HPDE6-E6E7 (cell line): ENCODE results near the gene DLGAP1.
"Not testable (repeated sequence)": the region's sequence is repeated elsewhere in the genome, so short reads cannot be mapped to it uniquely, and the experiment has no call there.

ENCODE experiments used
- DNase-seq: peaks from one replicate; pipeline ENCODE4 v3.0.0; 2011; ENCODE audit warnings: missing footprints; ENCODE audit errors: extremely low spot score

The DLGAP1 gene

DNA sequence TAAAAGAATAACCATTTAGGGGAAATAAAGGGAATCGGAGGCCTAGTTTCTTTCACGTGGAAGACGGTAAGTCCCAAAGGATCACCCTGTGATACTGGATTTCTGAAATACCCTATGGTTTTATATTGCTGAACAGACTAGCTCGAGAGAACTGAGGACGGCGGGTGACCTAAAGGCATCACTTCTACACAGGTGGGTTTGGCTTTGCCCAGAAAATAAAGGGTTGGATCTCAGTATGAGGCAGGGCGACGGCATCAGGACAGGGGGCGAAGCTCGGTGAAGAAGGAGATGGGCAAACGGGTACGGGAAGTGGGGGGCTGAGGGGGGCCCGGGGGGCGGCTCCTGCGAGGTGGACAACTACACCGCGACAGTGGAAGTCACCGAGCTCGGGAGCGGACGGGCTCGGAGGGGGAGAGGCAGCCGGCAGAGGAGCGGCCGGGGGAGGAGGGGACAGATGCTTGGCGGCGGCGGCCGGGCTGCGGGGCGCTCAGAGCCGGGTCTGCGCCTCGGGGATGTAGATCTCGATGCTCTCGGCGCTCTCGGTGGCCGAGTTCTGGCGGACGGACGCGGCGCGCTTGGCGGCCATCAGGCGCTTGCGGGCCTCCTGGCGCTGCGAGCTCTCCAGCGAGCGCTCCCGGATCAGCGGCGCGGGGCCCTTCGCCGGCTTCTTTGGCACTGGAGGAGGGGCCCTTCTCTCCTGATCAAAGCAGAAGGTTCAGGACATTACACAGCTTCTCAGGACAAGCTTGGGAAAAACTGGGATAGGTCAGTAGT lies 956.2 kb downstream of the DLGAP1 start:
- DNase-seq: peak; percentile 35

DNA sequence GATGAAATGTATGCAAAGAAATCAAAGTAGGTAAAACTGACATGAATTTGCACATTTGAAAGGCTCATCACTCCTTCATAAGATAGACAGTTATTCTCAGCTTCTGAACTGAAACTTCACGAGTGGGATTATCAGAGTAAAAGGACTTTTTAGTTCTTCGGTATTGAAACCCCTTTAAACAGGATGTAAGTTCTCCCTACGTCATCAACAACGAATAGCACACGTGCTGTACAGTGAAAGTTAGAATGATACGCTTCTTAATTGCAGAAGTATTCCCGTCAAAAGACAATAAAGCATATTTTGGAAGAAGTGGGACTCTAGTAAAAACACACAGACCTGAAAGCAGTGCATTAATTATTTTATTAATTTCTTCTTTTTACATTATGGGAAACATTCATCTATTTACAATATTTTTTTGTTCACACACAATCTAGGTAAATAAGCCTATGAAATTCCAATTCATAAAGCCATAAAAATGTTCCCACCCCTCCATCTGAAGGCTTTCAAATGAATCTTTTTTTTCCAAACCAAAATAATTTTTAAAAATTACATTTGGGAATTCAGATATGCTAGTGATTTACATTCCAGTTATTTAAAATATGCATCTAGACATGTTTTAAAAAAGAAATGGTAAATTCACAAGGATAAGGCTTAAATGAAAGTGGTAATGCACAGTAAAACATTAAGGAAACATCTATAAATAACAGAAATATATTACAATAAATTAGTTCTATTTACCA lies 959.2 kb downstream of the DLGAP1 start:
- DNase-seq: no peak

DNA sequence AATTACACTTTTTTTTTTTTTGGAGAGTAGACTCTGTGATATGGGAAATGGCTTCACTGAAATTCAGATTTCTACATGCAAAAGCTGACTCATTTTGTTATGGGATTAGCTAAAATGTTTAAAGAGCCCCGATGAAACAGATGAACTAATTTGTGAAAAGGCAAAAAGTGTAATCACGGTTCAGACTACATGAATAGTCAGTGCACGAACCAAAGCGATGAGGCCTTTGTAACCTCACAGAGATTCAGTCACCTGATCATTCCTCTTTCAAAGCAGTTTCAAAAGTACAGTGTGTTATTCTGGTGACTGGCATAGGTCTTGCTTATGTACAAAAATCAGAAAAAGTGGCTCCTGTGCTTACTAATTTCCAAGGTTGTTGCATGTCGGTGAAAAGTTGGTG lies 960.5 kb downstream of the DLGAP1 start:
- no peak for DNase-seq

DNA sequence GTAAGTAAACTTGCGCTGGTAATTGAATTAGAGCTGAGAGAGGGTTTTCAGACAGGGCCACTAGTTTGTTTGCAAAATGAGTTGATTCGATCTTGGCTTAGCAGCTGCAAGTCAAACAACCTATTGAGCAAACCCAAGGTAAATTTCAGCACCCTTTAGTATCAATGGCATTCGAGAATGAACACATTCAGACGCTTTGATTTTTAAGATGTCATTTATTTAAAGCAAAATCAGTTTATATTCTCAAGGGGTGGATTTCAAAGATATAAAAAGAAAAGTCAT lies 960.9 kb downstream of the DLGAP1 start:
- no peak for DNase-seq

DNA sequence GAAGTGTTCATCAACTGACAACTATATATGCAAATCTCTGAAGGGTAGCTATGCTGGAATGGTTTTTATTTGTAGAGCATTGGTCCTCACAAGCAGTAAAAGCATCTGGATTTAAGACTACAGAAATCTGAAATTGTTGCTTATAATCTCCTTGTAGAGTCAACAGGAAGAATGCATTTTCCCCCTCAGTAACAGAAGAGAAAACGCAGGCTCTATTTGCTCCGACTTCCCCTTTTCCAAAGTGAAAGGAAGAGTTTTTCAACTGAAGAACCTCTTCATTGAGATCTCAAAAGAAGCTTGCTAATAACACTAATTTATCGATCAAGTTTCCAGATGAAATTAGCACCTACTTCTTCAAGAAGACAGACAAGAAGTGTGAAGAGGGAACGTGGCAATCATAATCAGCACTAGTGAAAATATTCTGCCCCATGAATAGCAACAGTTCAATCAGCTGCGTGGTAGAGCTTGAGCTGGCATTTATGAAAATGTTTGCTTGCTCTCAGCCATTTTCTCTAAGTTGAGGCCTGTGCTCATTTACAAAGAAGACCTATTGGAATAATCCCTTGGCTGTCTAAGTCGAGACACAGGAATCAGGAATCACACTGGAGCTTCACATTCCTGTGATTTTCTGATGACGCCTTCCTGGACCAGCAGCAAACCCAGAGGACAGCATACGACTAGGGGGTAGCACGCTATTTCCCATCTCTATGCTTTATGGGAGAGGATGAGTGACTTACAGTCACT lies 961.4 kb downstream of the DLGAP1 start:
- no peak for DNase-seq

DNA sequence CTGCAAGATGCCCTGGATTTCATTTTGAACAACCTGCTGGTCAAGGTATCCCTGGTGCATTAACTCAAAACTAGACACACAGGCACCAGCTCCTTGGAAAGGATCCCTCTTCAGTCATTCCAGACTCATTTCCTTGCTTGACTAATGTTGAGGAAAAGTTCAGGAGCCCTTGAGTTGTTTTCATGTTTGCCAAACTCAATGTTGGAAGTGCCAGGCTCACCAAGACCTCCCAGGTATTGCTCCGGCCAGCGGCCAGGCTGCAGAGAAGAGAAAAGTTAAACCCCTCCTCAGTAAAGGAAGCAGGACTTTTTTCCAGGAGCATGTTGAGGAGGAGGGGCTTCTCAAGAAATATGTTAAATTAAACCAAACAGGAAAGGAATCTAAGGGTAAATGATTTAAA lies 962.4 kb downstream of the DLGAP1 start:
- no peak for DNase-seq

DNA sequence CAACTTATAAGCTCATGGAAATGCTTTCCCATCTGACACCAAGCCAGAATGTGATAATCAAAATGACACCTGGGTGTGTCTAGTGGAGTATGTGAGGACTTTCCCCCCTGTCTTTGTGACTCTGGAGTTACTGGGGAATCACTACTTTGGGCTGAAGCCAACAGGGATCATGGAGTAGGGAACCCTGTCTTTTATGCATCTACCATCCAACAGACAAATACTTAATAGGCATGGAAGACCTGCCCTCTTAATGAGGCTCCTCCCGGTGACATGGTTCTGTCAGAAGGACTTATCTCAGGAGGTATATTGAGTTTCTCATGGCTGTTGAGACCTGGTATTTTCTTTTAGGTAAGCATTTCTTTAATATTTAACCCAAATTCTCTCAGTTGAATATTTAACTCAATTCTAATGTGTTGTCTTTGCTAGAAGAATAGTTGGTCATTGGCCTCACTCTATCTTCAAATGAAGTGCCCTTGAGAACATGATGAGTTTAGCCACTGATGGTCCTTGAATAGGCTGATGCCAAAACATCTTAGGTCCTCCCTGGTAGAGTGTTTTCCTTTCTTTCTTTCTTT lies 963.0 kb downstream of the DLGAP1 start:
- DNase-seq: no peak

DNA sequence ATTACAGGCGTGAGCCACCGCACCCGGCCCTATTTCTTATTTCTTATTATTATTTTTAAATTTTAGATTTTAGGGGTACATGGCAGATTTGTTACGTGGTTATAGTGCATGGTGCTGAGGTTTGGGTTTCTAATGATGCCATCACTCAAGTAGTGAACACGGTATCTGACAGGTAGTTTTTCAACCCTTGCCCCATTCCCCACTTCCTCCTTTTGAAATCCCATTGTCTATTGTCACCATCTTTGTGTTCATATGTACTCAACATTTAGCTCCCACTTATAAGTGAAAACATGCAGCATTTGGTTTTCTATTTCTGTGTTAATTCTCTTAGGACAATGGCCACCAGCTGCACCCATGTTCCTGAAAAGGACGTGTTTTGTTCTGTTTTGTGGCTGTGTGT lies 965.6 kb downstream of the DLGAP1 start:
- DNase-seq: no peak

DNA sequence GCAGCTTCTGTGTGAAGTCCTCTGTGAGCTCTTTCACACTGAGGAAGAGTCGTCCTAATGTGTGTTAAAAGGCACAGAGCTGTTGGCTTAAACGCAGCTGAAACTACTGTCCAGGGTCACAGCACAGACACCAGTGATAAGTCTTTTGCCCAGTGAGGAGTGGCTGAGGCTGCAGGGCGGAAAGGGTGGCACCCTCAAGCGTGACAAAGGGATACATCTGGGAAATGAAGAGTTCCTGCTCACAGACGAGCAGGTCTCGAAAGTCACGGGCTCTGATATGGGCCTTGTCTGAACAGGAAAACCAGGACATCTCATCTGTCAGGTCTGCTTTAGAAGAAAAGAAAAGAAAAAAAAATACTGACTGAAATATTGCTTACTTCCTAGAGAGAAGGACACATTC lies 968.6 kb downstream of the DLGAP1 start:
- no peak for DNase-seq

DNA sequence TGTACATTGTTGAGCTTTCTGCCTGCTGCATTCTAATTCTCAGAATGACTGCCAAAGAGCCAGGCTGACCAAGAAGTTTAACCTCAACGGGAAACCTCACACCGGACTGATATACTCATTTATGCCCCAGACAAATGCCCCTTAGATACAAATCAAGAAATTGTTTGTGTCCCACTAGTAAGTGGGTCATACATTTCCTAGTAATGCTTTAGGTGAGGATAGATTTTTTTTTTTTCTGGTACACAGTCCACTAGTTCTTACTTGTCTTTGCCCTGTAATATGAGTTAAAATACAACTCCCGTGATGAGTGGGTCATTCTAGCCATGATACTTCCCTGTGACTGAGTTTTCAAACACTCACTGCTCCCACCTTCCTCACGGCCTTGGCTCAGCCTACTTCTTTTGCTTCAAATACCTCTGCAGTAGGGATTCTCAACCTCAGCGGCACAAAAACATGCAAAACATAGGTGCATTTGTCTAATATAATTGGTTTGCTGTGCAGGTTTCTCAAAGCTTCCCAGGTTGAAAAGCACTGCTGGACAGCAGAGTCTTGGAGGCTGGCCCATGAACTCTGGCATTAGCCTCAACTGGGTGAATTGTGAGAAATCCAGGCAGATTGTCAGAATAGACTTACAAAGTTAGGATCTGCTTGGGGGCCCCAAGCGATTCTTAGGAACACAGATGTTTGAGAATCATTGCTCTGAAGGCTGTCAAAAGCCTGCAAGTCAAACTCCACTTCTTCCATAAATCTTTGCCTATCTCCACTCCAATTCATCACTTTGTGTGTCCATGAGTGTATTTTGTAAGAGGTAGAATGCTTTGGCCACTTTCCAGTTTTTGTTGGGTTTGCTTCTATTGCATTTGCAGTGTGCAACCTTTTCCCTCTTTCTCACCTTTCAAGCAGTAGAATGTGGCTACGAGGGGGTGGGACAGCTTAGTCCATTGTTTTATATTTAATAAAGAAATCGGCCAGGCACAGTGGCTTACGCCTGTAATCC lies 969.7 kb downstream of the DLGAP1 start:
- no peak for DNase-seq

DNA sequence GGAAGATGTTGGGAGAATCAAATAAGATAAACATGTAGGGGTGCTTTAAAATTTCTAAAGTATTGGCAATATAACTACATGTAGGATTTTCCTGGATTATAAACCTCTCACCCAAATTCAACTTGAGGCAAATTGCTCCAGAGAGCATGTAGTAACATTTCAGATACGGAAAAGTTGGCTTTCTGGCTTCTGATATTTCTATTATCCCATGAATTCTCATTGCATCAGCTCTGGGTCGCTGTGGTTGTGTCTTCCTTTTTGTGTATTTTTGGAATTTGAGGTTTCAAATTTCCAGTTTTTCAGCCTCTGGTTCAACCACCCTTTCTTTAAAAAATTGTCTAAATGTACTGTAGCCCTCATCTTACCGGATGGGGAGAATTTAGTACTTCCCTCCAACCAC lies 972.8 kb downstream of the DLGAP1 start:
- no peak for DNase-seq

DNA sequence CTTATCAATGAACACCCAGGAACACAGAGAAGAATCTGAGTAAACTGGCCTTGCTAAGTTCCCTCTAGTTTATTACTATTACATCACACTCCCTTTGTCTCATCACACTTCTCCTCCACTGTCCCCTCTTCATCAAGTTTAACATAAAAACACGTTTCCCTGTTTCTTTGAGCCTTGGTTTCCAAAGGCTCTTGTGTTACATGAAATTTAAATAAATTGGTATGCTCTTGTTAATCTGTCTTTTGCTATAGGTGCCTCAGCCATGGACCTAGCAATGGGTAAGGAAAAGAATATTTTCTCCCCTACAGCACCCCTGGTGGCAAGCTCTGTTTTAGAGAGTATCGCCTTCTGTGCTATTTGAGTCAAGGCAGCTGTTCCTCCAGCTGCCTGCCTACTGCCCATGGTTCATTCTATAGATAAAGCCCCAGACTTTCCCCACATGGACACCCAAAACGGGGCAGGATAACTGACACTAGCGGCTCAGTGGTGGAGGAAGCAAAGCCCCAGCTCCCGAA lies 973.4 kb downstream of the DLGAP1 start:
- DNase-seq: no peak

DNA sequence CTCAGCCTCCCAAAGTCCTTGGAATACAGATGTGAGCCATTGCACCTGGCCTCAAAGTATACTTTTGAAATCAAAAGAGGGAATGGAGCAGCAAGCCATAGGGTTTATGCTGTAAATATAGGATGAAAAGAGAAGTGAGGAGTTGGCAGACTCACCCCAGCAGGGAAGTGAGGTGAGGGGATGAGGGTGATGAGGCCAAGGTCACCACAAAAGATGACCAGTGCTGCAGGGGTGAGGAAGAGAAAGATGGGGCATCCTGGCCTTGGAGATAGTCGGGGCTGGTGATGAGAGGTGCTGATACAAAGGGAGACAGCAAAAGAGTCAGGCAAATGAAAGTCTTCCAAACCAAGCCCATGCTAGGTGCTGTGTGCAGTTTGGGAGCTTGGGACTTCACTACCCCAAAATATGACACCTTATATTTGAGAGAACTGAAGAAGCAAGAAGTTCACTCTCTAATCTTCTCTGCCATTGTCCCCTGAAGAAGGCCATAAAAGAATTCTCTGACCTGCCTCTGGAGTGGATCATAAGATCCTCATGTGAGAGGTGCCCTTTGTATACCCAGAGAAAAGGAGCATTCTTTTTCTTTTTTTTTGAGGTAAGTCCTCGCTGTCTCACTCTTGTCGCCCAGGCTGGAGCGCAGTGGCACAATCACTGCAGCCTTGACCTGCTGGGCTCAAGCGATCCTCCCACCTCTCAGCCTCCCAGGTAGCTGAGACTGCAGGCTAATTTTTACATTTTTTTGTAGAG lies 974.1 kb downstream of the DLGAP1 start:
- no peak for DNase-seq

DNA sequence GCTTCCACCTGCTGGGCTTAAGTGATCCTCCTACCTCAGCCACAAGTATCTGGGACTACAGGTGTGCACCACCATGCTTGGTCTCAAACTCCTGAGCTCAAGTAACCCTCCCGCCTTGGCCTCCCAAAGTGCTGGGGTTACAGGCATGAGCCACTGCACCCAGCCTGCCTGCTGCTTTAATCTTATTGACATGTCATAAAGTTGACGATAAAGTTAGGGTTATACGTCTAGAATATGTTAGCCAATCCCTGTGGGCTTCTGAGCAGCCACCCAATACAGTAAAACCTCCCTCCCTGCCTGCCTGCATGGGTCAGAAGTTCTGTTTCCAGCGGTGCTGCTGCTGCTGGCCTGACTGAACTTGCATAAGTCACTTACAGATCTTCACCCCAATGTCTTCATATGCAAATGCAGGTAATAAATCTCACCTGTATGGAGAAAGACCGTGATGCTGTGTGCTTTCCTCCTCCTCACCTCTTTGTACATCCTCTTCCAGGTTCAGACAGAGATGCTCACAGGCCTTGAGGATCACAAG lies 975.1 kb downstream of the DLGAP1 start:
- no peak for DNase-seq

DNA sequence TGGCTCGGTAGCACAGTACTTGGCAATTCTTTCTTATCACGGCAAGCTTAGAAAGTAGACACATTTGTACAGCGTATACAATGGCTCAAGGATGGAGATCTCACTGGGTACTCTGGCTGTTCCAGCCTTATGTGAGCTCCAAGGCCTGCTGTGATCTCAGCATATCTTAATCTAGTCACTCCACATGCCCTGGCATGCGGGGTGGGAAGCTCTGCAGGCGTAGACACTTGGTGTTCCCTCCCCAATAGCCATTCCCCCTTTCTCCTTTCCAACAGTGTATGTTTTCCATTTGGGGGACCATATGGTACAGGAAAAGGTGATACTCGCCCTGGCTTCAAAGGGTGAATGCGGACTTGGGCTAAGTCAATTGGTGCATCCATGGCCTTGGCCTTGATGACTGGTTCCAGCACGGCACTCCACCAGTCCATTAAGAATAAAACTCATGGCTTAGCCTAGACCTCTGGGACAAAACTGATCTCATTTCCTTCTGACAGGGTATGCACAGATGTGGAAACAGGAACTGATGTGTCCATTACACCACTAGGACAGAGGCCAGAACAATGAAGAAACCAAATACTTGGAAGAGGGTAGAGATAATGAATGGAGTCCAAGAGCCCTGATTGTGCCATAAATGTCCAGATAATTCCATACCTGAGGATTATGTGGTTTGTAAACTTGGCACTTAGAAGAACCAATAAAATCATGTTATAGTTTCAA lies 976.7 kb downstream of the DLGAP1 start:
- DNase-seq: no peak

DNA sequence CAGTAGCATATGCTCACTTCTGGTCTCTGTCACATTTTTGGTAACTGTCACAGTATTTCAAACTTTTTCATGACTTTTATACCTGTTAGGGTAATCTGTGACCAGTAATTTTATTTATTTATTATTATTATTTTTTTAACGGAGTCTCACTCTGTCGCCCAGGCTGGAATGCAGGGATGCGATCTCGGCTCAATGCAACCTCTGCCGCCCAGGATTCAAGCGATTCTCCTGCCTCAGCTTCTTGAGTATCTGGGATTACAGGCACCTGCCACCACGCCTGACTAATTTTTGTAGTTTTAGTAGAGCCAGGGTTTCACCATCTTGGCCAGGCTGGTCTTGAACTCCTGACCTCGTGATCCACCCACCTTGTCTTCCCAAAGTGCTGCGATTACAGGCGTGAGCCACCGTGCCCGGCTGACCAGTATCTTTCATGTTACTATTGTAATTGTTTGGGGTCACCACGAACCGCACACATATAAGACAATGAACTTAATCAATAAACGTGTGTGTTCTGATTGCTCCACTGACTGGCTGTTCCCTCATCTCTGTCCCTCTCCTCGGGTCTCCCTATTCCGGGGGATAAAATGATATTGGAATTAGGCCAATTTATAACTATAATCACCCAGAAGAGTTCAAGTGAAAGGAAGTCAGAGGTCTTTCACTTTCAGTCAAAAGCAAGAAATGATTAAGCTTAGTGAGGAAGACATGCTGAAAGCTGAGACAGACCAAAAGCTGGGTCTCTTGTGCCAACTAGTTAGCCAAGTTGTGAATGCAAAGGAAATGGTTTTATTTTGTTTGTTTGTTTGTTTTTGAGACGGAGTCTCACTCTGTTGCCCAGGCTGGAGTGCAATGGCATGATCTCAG lies 982.2 kb downstream of the DLGAP1 start:
- DNase-seq: no peak

DNA sequence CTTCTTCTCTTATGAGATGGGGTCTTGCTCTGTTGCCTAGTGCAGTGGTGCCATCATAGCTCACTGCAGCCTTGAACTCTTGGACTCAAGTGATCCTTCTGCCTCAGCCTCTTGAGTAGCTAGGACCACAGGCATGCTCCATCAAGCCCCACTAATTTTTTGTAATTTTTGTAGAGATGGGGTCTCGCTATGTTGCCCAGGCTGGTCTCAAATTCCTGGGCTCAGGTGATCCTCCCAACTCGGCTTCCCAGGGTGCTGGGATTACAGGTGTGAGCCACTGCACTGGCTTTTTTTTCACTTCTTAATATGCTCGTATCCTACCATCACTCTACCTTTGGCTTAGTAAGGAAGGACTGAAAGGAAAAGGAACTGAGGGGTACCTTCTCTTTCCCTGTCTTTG lies 983.0 kb downstream of the DLGAP1 start:
- not testable (repeated sequence) for DNase-seq

DNA sequence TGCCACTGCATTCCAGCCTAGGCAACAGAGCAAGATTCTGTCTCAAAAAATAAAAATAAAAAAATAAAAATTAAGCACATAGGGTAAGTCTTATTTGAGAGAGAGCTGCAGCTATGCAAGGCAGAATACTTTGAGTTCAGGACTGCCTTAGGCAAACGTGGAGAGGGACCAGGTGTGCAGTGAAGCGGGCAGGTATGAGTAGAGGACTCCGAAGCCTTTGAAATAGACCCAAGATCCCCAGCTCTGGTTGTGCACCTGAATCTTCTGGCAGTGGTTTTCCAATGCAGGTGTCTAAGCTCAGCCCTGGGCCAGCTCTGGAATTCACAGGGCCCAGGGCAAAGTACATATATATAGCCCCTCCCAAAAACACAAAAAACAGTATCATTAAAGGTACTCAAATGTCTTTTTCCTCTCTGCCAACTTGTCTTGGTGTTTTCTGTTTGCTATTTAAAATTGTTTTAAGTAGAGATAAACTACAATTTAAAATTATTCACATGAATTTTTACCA lies 983.9 kb downstream of the DLGAP1 start:
- DNase-seq: no peak
